ENCODE data around the gene COMTD1.

DNA sequence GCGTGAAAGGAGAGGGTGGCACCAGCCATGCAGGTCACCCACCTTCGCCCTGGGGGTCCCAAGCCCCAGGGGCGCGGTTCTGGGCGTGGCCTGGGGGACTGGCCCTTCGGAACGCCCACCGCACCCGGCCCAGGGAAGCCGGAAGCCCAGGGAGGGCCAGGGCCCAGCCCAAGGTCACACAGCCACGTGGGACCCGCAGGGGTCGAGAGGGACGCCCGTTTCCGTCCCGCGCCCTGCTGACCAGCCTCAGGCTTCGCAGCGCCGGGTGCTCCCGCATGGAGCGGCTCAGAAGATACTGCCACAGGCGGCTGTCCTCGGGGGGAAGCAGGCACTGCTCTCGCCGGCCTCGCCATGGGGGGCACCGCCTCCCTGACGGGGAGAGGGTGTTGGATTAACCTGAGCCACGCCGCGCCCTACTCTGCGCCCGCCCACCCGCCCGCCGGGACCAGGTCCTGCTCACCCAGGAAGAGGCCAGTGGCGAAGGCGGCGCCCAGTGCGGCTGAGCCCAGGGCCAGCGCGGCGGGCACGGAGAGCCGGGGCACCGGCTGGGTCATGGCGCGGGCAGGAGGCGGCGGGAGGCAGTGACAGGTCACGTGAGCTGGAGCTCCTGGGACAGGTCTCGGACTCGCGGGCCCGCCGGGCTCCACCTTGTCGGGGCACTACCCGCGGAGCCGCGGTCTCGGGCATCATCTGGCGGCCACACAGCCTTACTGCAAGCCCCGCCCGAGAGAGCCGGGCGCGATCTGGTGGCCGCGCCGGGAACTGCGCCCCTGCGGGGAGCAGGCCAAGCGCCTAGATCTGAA, at the start of gene COMTD1:
- TF ChIP-seq, protein P1, sequence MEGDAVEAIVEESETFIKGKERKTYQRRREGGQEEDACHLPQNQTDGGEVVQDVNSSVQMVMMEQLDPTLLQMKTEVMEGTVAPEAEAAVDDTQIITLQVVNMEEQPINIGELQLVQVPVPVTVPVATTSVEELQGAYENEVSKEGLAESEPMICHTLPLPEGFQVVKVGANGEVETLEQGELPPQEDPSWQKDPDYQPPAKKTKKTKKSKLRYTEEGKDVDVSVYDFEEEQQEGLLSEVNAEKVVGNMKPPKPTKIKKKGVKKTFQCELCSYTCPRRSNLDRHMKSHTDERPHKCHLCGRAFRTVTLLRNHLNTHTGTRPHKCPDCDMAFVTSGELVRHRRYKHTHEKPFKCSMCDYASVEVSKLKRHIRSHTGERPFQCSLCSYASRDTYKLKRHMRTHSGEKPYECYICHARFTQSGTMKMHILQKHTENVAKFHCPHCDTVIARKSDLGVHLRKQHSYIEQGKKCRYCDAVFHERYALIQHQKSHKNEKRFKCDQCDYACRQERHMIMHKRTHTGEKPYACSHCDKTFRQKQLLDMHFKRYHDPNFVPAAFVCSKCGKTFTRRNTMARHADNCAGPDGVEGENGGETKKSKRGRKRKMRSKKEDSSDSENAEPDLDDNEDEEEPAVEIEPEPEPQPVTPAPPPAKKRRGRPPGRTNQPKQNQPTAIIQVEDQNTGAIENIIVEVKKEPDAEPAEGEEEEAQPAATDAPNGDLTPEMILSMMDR (IDR thresholded peaks at IDR 0.05), result peak; percentile 87 to 100 (median 100)
- TF ChIP-seq POLR2A (IDR thresholded peaks at IDR 0.05), result no peak

All from lower leg skin (tissue), 3 donors.